ENCODE results near the gene AP2S1.
A peak's percentile ranks its signal among the peaks of the same experiment; 100 is the strongest.

AP2S1 gene

GRCh38 chr19:46815833-46816627, 34.6 kb downstream of the AP2S1 start:
- no peak for DNase-seq (ENCODE audit: low spot score)
- no peaks in the 10 kb centered on the region for H3K9me3 ChIP-seq (ENCODE audit: severe bottlenecking)

GRCh38 chr19:46813839-46814358, 36.7 kb downstream of the AP2S1 start:
- peak; percentile 59 for ATAC-seq (ENCODE audit: low read depth)
- no peak overlapping the region for H3K27ac ChIP-seq (ENCODE audit: poor library complexity, severe bottlenecking)
- H3K27me3 ChIP-seq (ENCODE audit: insufficient read depth, poor library complexity, severe bottlenecking): no peaks in the 10 kb centered on the region

More at GRCh38 chr19:46815833-46816627, 34.6 kb downstream of the AP2S1 start:
- Histone ChIP-seq H3K36me3 (ENCODE audit: low read depth) (no peaks in the 10 kb centered on the region), H3K4me3 (ENCODE audit: severe bottlenecking) (no peak overlapping the region), H3K27ac (ENCODE audit: poor library complexity, severe bottlenecking) (no peak overlapping the region), H3K4me1 (ENCODE audit: insufficient read depth, poor library complexity, severe bottlenecking) (peaks cover 5% of the 10 kb centered on the region), H3K27me3 (ENCODE audit: insufficient read depth, poor library complexity, severe bottlenecking) (no peaks in the 10 kb centered on the region)
- TF ChIP-seq CTCF (IDR thresholded peaks at IDR 0.05; ENCODE audit: poor library complexity, severe bottlenecking): no peak
- no peak for ATAC-seq (ENCODE audit: low read depth)

GRCh38 chr19:46812977-46813838, 37.4 kb downstream of the AP2S1 start:
- DNase-seq (ENCODE audit: low spot score): no peak
- ATAC-seq (ENCODE audit: low read depth): peak; percentile 19; the same call in 1 of the 3 replicates
- no peak overlapping the region for H3K4me3 ChIP-seq (ENCODE audit: severe bottlenecking)
- no peaks in the 10 kb centered on the region for H3K36me3 ChIP-seq (ENCODE audit: low read depth)
- no peak for TF ChIP-seq CTCF (IDR thresholded peaks at IDR 0.05; ENCODE audit: poor library complexity, severe bottlenecking)
- no peaks in the 10 kb centered on the region for H3K27me3 ChIP-seq (ENCODE audit: insufficient read depth, poor library complexity, severe bottlenecking)
- H3K4me1 ChIP-seq (ENCODE audit: insufficient read depth, poor library complexity, severe bottlenecking): peaks cover 5% of the 10 kb centered on the region
- no peaks in the 10 kb centered on the region for H3K9me3 ChIP-seq (ENCODE audit: severe bottlenecking)
- no peak overlapping the region for H3K27ac ChIP-seq (ENCODE audit: poor library complexity, severe bottlenecking)

More at GRCh38 chr19:46813839-46814358, 36.7 kb downstream of the AP2S1 start:
- no peak for DNase-seq (ENCODE audit: low spot score)
- Histone ChIP-seq H3K9me3 (ENCODE audit: severe bottlenecking) (no peaks in the 10 kb centered on the region), H3K4me3 (ENCODE audit: severe bottlenecking) (no peak overlapping the region), H3K36me3 (ENCODE audit: low read depth) (no peaks in the 10 kb centered on the region), H3K4me1 (ENCODE audit: insufficient read depth, poor library complexity, severe bottlenecking) (peaks cover 5% of the 10 kb centered on the region)
- TF ChIP-seq CTCF (IDR thresholded peaks at IDR 0.05; ENCODE audit: poor library complexity, severe bottlenecking): no peak

- TF ChIP-seq CTCF (IDR thresholded peaks at IDR 0.05; ENCODE audit: poor library complexity, severe bottlenecking): no peak
- no peaks in the 10 kb centered on the region for H3K27me3 ChIP-seq (ENCODE audit: insufficient read depth, poor library complexity, severe bottlenecking)
- ATAC-seq (ENCODE audit: low read depth): no peak
These were observed 40.9 kb downstream of the AP2S1 start for GRCh38 chr19:46809534-46810272.

More at GRCh38 chr19:46809534-46810272, 40.9 kb downstream of the AP2S1 start:
- no peak for DNase-seq (ENCODE audit: low spot score)
- no peaks in the 10 kb centered on the region for H3K9me3 ChIP-seq (ENCODE audit: severe bottlenecking)
- no peak overlapping the region for H3K4me3 ChIP-seq (ENCODE audit: severe bottlenecking)
- peaks cover 5% of the 10 kb centered on the region for H3K4me1 ChIP-seq (ENCODE audit: insufficient read depth, poor library complexity, severe bottlenecking)
- H3K36me3 ChIP-seq (ENCODE audit: low read depth): no peaks in the 10 kb centered on the region
- H3K27ac ChIP-seq (ENCODE audit: poor library complexity, severe bottlenecking): no peak overlapping the region
